CD4-positive, alpha-beta T cell treated with Interleukin-15 for 1 hour (primary cell): ENCODE data around the gene PILRB.

Source experiments
- DNase-seq: peaks from one replicate; pipeline ENCODE4 v3.0.0-alpha.2; 2020

PILRB gene

GRCh38 chr7:100413346-100413745 is 55.4 kb downstream of the PILRB start:
- DNase-seq, result no peak

- no peak for DNase-seq
Measured at GRCh38 chr7:100413889-100414288, 56.0 kb downstream of the PILRB start.

- no peak for DNase-seq
Measured at GRCh38 chr7:100415448-100415847, 57.5 kb downstream of the PILRB start.
